Stimulated activated CD4-positive, alpha-beta T cell treated with anti-CD3 and anti-CD28 coated beads, Interleukin-2, amount 100 ng/mL, for 48 hours (primary cell): ENCODE measurements around the gene SLC26A4.

ENCODE experiments used
- DNase-seq, 2 donors: peaks; one replicate each; pipeline ENCODE4 v3.0.0-alpha.2; 2020

Gene SLC26A4

DNA sequence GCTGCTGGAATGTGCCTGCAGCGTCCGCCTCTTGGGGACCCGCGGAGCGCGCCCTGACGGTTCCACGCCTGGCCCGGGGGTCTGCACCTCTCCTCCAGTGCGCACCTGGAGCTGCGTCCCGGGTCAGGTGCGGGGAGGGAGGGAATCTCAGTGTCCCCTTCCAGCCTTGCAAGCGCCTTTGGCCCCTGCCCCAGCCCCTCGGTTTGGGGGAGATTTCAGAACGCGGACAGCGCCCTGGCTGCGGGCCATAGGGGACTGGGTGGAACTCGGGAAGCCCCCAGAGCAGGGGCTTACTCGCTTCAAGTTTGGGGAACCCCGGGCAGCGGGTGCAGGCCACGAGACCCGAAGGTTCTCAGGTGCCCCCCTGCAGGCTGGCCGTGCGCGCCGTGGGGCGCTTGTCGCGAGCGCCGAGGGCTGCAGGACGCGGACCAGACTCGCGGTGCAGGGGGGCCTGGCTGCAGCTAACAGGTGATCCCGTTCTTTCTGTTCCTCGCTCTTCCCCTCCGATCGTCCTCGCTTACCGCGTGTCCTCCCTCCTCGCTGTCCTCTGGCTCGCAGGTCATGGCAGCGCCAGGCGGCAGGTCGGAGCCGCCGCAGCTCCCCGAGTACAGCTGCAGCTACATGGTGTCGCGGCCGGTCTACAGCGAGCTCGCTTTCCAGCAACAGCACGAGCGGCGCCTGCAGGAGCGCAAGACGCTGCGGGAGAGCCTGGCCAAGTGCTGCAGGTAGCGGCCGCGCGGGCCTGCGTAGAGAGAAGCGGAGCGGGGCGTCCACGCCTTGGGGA lies 645 bp downstream of the SLC26A4 start:
- peak; percentile 41 to 55 for DNase-seq

- DNase-seq: no peak
Measured at GRCh38 chr7:107661865-107662379, 1.3 kb downstream of the SLC26A4 start.

- DNase-seq: no peak
Measured at GRCh38 chr7:107663196-107663595, 2.6 kb downstream of the SLC26A4 start.

- no peak for DNase-seq
Measured at GRCh38 chr7:107666790-107667189, 6.2 kb downstream of the SLC26A4 start.

- no peak for DNase-seq
Measured at GRCh38 chr7:107667341-107667740, 6.7 kb downstream of the SLC26A4 start.

DNA sequence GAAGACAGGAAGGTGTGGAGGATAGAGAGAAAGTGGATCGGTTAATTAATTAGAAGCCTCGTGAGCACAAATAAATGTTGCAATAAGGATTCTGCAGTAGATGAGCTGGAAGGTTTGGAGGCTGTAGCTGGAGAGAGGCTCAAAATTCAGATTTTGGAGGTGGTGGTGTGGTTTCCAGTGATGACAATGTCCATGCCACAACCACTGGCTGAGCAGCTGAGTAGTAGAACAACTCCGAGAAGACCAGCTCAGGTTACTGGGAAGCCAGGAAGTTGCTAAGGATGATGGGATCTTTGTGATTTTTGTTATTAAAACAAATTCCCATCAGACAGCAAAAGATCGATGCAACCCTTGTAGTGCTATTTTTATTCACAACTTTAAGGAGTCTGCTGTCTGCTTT lies 7.7 kb downstream of the SLC26A4 start:
- no peak for DNase-seq

GRCh38 chr7:107672183-107672582 lies 11.6 kb downstream of the SLC26A4 start:
- DNase-seq: no peak

GRCh38 chr7:107676249-107676648 lies 15.6 kb downstream of the SLC26A4 start:
- DNase-seq: no peak

DNA sequence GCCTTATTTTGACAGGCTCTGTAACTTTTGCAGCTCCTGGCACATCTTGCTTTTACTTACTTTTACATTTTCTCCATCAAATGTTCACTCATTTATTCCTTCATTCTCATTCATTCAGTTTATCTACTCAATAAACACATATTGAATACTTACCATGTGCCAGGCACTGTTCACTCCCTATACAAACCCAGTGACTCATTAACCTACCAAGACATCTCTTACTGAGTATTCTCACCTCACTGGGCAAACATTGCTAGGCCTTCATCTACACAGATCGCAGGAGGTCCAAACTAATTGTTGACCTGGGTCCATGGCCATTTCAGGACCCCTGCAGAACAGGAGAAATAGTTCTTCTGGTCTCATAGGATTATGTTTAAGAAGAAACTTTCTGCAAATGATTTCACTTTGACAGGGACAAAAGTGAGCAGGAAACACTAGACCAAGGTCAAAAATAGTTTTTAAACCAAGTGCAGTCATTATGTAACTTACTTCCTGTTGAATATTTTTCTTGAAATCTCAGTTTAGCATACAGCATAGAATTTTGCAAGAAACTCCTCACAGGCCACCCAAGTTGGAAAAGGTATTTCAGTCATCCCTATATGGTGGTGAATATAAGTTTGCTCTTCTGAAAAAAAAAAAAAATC lies 17.6 kb downstream of the SLC26A4 start:
- DNase-seq: no peak

- DNase-seq: no peak
Measured at GRCh38 chr7:107680478-107680877, 19.9 kb downstream of the SLC26A4 start.

DNA sequence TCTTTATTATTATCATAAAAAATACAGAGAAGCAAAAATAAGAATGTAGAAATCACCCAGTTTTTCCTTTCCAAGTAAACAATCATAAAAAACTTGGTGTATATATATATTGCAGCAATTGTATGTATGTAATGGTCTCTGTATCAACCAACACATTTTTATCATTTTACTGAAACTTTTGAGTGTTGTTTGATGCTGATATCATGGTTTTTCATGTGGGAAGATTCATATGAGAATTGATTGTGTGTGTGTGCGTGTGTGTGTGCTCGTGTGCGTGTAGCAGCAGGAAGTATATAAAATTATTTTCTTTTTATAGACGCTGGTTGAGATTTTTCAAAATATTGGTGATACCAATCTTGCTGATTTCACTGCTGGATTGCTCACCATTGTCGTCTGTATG lies 22.3 kb downstream of the SLC26A4 start:
- DNase-seq: no peak

- no peak for DNase-seq
Measured at GRCh38 chr7:107684287-107684686, 23.7 kb downstream of the SLC26A4 start.

DNA sequence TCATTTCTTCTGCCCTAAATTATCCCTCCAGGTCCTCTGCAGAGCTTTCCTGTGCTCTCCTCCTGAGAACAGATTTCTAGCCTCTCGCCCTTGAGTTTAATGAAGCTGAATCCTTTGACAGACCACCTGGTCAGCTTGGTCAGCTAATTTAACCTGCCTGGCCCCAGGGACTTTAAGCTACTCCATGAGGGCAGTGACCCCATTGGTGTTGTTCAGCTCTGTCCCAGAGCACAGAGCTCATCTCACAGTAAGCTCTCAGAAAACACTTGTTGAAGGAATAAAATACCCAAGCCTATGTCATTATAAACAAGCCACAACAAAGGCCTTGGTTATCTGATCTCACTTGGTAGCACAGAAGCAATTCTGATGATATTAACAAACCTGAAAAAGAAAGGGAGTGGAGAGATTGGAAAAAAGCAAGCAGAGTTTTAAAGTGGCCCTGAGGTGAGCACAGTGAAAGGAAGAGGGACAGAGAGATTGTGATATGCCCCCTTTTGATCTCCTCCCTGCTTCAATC lies 24.4 kb downstream of the SLC26A4 start:
- DNase-seq: no peak

GRCh38 chr7:107686816-107687387 lies 26.3 kb downstream of the SLC26A4 start:
- DNase-seq: no peak

- DNase-seq: no peak
Measured at GRCh38 chr7:107687656-107688055, 27.0 kb downstream of the SLC26A4 start.

DNA sequence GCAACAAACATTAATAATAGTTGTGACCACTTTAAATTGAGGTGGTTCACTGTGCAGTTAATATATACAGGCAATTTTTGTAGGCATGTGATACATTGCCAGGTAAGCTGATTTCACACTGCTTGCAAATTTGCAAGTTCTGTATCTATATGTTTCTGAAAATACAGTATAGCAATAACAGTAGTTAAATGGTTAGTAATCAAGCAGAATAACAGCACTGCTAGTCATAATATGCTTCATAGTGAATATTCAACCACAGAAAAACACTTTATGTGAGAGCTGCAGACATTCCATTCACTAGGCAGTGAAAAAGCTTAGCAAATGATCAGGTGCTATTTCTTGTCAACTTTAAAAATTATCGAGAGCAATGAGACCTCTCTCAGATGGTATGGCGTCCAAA lies 28.9 kb downstream of the SLC26A4 start:
- no peak for DNase-seq

GRCh38 chr7:107690084-107690483 lies 29.5 kb downstream of the SLC26A4 start:
- DNase-seq: no peak

- DNase-seq: no peak
Measured at GRCh38 chr7:107690611-107691010, 30.0 kb downstream of the SLC26A4 start.

- DNase-seq: no peak
Measured at GRCh38 chr7:107691716-107692115, 31.1 kb downstream of the SLC26A4 start.

GRCh38 chr7:107692501-107692900 lies 31.9 kb downstream of the SLC26A4 start:
- DNase-seq: no peak

DNA sequence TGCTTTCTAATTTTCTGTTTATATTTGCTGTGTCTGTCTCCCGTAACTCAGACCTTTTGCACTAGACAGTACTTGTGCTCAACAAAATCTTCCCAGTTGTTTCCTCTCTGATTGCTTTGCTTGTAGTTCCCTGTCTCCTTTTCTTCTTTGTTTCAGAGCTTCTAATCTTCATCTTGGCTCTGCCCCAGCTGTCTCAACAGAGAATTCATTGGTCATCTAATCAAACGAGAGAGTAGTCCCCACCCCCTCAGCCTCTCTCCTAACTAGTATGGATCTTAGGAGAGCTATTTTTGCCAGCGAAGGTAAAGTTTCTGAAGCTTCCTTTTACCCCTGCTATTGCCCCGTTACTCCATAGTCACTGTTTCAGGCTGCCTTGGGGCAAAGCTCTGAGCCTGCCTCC lies 32.8 kb downstream of the SLC26A4 start:
- no peak for DNase-seq

DNA sequence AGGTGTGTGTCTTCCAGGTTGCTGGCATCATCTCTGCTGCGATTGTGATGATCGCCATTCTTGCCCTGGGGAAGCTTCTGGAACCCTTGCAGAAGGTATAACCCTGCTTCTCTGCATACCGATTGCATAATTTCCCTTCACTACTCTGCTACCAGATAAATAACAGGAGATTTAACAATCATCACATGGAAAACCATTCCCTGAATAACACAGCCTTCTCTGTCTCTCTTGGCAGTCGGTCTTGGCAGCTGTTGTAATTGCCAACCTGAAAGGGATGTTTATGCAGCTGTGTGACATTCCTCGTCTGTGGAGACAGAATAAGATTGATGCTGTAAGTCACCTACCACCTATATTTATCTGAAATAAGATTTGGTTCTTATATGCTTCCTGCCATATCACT lies 33.8 kb downstream of the SLC26A4 start:
- no peak for DNase-seq

GRCh38 chr7:107696330-107696946 lies 35.8 kb downstream of the SLC26A4 start:
- DNase-seq: no peak
